Pancreas (tissue), 10 donors: Measurements from ENCODE around the gene CSK. TPM values are rescaled to one million over a fixed set of nuclear protein-coding genes. Genes with fewer than 3 reads are reported as not detected.

Source experiments
- ATAC-seq, 4 donors: fragments of 200-7000 bp; cut with Tn5 transposase; one replicate each; pipeline versions ENCODE4 v1.8.0 to v1.9.1; 2020; ENCODE audit warnings: mild to moderate bottlenecking in 4 of 4, moderate library complexity in 4 of 4
- DNase-seq, 6 donors: peaks; one replicate each; pipeline ENCODE4 v3.0.0-alpha.2; 2020
- FAIRE-seq: peaks from 2 replicates; lab custom pipeline; 2012; peaks lifted over from hg19 to GRCh38; lab: Jason Lieb, UNC
- H3K27ac ChIP-seq, 4 donors: fragments of 200-600 bp; sonication (generic); 1 replicate in 3 of 4; 2 replicates in 1 of 4; pipeline versions ENCODE4 v1.5.0 to v1.8.0; 2020
- H3K27me3 ChIP-seq, 4 donors: fragments of 200-600 bp; one replicate each; pipeline ENCODE4 v1.8.0; 2021
- H3K36me3 ChIP-seq, 3 donors: fragments of 200-600 bp; sonication (generic) in 1 of 3; one replicate each; pipeline versions ENCODE4 v1.5.0 to v1.8.0; 2020 to 2021
- H3K4me1 ChIP-seq, 3 donors: fragments of 200-600 bp; one replicate each; pipeline ENCODE4 v1.8.0; 2021
- H3K4me3 ChIP-seq, 4 donors: fragments of 200-600 bp; sonication (generic) in 2 of 4; one replicate each; pipeline versions ENCODE4 v1.5.0 to v1.8.0; 2020 to 2021
- H3K9me3 ChIP-seq, 4 donors: fragments of 200-600 bp; one replicate each; pipeline ENCODE4 v1.8.0; 2021
- WGBS, 2 donors: extraction: QIAGEN DNeasy Blood & Tissue Kit; methylation state at CpG; one replicate each; pipeline ENCODE4 v1.1.7; 2013; 5-methylcytosine and 5-hydroxymethylcytosine counted together
- intact Hi-C, 3 donors: fragments of 100-400 bp; cut with DNase I; formaldehyde crosslinking; loops; one replicate each; pipeline versions ENCODE4 v1.11.1 to v1.14.2; 2022
- polyA plus RNA-seq, 2 donors: library from polyadenylated mRNA; stranded (reverse); fragments of 200-250 nt; gene quantifications; one replicate each; pipeline ENCODE4 v1.2.3, GENCODE V29; 2013
- total RNA-seq, 6 donors: library from RNA; stranded (reverse); fragmentation: NEBNext Ultra II Directional in 4 of 6; extraction: Animal tissue kit (Norgen Biotek cat#: 25700) in 4 of 6; gene quantifications; one replicate each; pipeline versions ENCODE4 v1.2.1 to v1.2.4, GENCODE V29; 2021 to 2023
- TF ChIP-seq, protein P1 (sequence below), 4 donors: fragments of 200-600 bp; sonication (generic) in 3 of 4; IDR thresholded peaks; one replicate each; pipeline versions ENCODE4 v1.5.0 to v1.8.0; 2021; ENCODE audit warnings: antibody characterized with exemption in 4 of 4
- donor health status: healthy with polysubstance abuse.
- donor health status: DM: no; HTN: no; CAD: no; lungs with moderate emphysema.
- donor health status: DM: no; HTN: no; CAD: no.
- donor health status: control.
- donor health status: control.
- donor health status: Bipolar disorder and iron deficiency.
- donor health status: DM: yes; HTN: yes; CAD: no.
- donor health status: DM: no; HTN: no; CAD: no.
- donor health status: DM: no; HTN: no; CAD: no.
- donor health status: DM: yes; HTN: yes; CAD: no.

The CSK gene
- total and polyA plus RNA-seq, 8 donors, result 8.5 to 35.1 (median 16.2) TPM

DNA sequence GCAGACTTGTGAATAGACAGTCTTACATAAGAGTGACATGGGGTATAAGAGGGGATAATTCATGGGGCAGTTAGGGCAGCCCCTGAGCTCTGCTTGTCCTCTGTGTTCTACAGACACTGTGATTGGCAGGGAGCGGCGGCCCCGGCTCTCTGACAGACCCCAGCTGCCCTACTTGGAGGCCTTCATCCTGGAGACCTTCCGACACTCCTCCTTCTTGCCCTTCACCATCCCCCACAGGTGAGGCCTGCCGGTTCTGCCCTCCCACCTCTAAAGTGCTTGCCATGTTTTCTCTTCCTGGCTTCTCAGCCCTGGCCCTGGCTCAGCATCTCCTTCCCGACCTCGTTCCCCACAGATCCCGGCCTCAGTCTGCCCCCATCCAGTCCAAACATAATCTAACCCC lies 29.9 kb upstream of the CSK start:
- Histone ChIP-seq H3K27ac (no peak overlapping the region), H3K9me3 (no peaks in the 10 kb centered on the region), H3K4me1 (no peaks in the 10 kb centered on the region), H3K36me3 (no peaks in the 10 kb centered on the region), H3K27me3 (no peaks in the 10 kb centered on the region), H3K4me3 (no peak overlapping the region)
- FAIRE-seq, result no peak
- intact Hi-C loops, result loop anchor here in 2 of 3 donors (10.0 kb wide), 2 partner anchors 127 to 367 kb away; no protein-coding TSS in a partner anchor
- TF ChIP-seq, protein P1, sequence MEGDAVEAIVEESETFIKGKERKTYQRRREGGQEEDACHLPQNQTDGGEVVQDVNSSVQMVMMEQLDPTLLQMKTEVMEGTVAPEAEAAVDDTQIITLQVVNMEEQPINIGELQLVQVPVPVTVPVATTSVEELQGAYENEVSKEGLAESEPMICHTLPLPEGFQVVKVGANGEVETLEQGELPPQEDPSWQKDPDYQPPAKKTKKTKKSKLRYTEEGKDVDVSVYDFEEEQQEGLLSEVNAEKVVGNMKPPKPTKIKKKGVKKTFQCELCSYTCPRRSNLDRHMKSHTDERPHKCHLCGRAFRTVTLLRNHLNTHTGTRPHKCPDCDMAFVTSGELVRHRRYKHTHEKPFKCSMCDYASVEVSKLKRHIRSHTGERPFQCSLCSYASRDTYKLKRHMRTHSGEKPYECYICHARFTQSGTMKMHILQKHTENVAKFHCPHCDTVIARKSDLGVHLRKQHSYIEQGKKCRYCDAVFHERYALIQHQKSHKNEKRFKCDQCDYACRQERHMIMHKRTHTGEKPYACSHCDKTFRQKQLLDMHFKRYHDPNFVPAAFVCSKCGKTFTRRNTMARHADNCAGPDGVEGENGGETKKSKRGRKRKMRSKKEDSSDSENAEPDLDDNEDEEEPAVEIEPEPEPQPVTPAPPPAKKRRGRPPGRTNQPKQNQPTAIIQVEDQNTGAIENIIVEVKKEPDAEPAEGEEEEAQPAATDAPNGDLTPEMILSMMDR (IDR thresholded peaks at IDR 0.05), result no peak
- WGBS, 2 donors, result 50 to 61% methylated on average over 8 of the region's 8 CpGs
- peak in 1 of 6 donors; percentile 30 for DNase-seq
- ATAC-seq, result no peak

DNA sequence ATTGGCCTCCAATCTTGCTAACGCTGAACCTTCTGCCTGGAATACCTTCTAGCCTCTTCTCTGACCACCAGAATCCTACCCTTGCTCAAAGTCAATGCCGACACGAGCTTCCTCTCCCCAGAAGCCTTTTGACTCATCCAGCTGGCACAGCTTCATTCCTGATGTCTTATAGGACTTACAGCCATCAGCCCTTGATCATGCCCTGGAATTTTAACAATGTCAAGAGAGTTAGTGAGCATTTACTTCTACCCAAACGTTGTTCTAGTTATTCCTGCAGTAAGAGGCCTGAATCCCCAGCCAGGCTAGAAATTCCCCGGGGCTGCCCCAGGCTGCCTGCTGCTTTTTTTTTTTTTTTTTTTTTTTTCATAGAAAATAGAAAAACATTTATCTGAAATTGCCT lies 29.3 kb upstream of the CSK start:
- intact Hi-C loops, result loop anchor here in 2 of 3 donors (10.0 kb wide), 2 partner anchors 128 to 368 kb away; no protein-coding TSS in a partner anchor
- H3K27ac ChIP-seq, result no peak overlapping the region
- no peak for FAIRE-seq
- no peaks in the 10 kb centered on the region for H3K4me1 ChIP-seq
- no peak for DNase-seq
- WGBS, 2 donors, result 41 to 55% methylated on average over 5 of the region's 5 CpGs
- no peaks in the 10 kb centered on the region for H3K27me3 ChIP-seq
- ATAC-seq, result no peak
- no peaks in the 10 kb centered on the region for H3K9me3 ChIP-seq
- TF ChIP-seq, protein P1 (IDR thresholded peaks at IDR 0.05), result no peak
- H3K4me3 ChIP-seq, result no peak overlapping the region
- no peaks in the 10 kb centered on the region for H3K36me3 ChIP-seq

DNA sequence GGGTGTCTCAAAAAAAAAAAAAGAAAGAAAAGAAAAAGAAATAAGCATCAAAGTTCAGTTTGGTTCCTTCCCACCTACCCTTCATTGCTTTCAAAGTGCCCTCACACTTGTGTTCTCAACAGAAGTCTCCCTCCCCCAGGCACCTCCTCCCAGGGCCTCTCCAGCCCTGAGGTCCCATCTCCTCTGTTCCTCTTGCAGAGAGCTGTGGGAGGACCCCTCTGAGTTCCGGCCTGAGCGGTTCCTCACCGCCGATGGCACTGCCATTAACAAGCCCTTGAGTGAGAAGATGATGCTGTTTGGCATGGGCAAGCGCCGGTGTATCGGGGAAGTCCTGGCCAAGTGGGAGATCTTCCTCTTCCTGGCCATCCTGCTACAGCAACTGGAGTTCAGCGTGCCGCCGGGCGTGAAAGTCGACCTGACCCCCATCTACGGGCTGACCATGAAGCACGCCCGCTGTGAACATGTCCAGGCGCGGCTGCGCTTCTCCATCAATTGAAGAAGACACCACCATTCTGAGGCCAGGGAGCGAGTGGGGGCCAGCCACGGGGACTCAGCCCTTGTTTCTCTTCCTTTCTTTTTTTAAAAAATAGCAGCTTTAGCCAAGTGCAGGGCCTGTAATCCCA lies 27.2 kb upstream of the CSK start:
- no peaks in the 10 kb centered on the region for H3K36me3 ChIP-seq
- intact Hi-C loops, result loop anchor here in 2 of 3 donors (10.0 kb wide), 2 partner anchors 130 to 370 kb away; no protein-coding TSS in a partner anchor
- no peak overlapping the region for H3K27ac ChIP-seq
- TF ChIP-seq, protein P1 (IDR thresholded peaks at IDR 0.05), result no peak
- ATAC-seq (no peak), FAIRE-seq (no peak), DNase-seq (no peak)
- H3K4me1 ChIP-seq, result no peaks in the 10 kb centered on the region
- no peak overlapping the region for H3K4me3 ChIP-seq
- 78 to 83% methylated on average over 20 of the region's 20 CpGs for WGBS, 2 donors
- no peaks in the 10 kb centered on the region for H3K27me3 ChIP-seq
- H3K9me3 ChIP-seq, result no peaks in the 10 kb centered on the region

DNA sequence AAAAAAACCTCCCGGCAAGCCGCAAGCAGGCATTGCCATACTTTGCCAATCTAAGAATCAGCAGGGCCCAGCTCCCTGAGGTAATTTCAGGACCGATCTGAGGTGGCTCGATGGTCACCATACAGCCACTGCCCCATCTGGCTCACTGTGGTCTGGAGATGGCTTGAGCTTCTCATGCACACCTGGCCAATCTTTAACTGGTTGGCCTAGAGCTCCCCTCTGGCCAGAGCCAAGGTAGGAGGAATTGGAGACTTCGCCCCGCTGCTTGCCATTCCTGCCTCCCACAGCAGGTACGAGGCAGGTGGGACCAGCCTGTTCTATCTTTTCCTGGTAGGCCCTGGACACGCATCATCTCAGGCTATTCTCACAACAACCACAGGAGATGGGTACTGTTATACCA lies 23.1 kb upstream of the CSK start:
- ATAC-seq (no peak), DNase-seq (no peak), FAIRE-seq (no peak)
- no peak overlapping the region for H3K4me3 ChIP-seq
- no peaks in the 10 kb centered on the region for H3K9me3 ChIP-seq
- H3K4me1 ChIP-seq, result no peaks in the 10 kb centered on the region
- intact Hi-C loops, result loop anchor here in 2 of 3 donors (10.0 kb wide), 2 partner anchors 134 to 374 kb away; no protein-coding TSS in a partner anchor
- H3K36me3 ChIP-seq, result no peaks in the 10 kb centered on the region
- H3K27me3 ChIP-seq, result no peaks in the 10 kb centered on the region
- 74 to 79% methylated on average over 8 of the region's 8 CpGs for WGBS, 2 donors
- no peak overlapping the region for H3K27ac ChIP-seq
- TF ChIP-seq, protein P1 (IDR thresholded peaks at IDR 0.05), result no peak

DNA sequence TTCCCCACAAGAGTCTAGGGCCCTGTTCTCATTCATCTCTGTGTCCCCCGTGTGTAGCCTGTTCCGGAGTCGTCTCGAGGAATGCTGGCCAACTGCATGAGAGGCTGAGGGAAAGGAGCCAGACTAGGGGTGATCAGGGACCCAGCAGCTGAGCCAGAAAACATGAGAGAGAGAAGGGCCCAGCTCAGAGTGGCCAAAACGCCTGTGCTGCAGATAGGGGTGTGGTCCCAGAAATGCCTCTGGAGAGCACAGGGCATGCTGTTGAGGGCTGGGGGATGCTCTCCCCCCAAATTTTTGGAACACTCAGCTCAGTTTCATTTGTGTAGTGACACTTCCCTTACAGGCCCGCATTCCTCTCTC lies 19.1 kb upstream of the CSK start:
- no peak for FAIRE-seq
- 52 to 57% methylated on average over 6 of the region's 6 CpGs for WGBS, 2 donors
- TF ChIP-seq, protein P1 (IDR thresholded peaks at IDR 0.05), result no peak
- Histone ChIP-seq H3K27me3 (no peaks in the 10 kb centered on the region), H3K36me3 (no peaks in the 10 kb centered on the region), H3K4me3 (no peak overlapping the region), H3K27ac (no peak overlapping the region), H3K4me1 (no peaks in the 10 kb centered on the region), H3K9me3 (no peaks in the 10 kb centered on the region)
- no peak for DNase-seq
- no peak for ATAC-seq
- intact Hi-C loops, result no loop called here
